ENCODE data around the gene CYBC1.

- TF ChIP-seq CTCF (IDR thresholded peaks at IDR 0.05), result no peak
- no peak for TF ChIP-seq POLR2A (IDR thresholded peaks at IDR 0.05)
Observed at GRCh38 chr17:82408288-82408937, 42.1 kb downstream of the CYBC1 start.

Data from heart left ventricle (tissue), 13 donors.